WTC11 (cell line): ENCODE measurements around the gene CHRNA4. TPM values are rescaled to one million over a fixed set of nuclear protein-coding genes. Genes with fewer than 3 reads are reported as not detected.

Experiments
- ATAC-seq: fragments of 200-7000 bp; cut with Tn5 transposase; 2 replicates; pipeline ENCODE4 v1.10.0; 2021; ENCODE audit warnings: mild to moderate bottlenecking, moderate library complexity
- CTCF ChIA-PET: fragments of 300-600 bp; sonication (Branson Sonifier 250); formaldehyde crosslinking; loops from one replicate; lab custom pipeline; 2021; ENCODE audit warnings: antibody characterized with exemption; lab: Charles Lee
- POLR2A ChIA-PET: fragments of 350-600 bp; sonication (Branson Sonifier 250); formaldehyde crosslinking; loops from one replicate; lab custom pipeline; 2021; ENCODE audit warnings: antibody characterized with exemption; lab: Charles Lee
- DNase-seq: peaks from one replicate; pipeline ENCODE4 v3.0.0; 2021; ENCODE audit warnings: low spot score
- H3K27ac Mint-ChIP-seq: 2 replicates; pipeline ENCODE4 v1.8.0; 2021; ENCODE audit warnings: mixed read lengths
- H3K27me3 Mint-ChIP-seq: 2 replicates; pipeline ENCODE4 v1.8.0; 2021; ENCODE audit warnings: low read depth, mild to moderate bottlenecking, moderate library complexity, mixed read lengths
- H3K36me3 Mint-ChIP-seq: 2 replicates; pipeline ENCODE4 v1.8.0; 2021; ENCODE audit warnings: mixed read lengths
- H3K4me1 Mint-ChIP-seq: 2 replicates; pipeline ENCODE4 v1.8.0; 2022; ENCODE audit warnings: mixed read lengths
- H3K4me3 Mint-ChIP-seq: 2 replicates; pipeline ENCODE4 v1.8.0; 2021; ENCODE audit warnings: mild to moderate bottlenecking, moderate library complexity, mixed read lengths
- H3K9me3 Mint-ChIP-seq: 2 replicates; pipeline ENCODE4 v1.8.0; 2021; ENCODE audit warnings: mixed read lengths
- AR ChIP-seq: fragments of 250-450 bp; sonication (Bioruptor Pico); IDR thresholded peaks from 2 replicates; pipeline ENCODE4 v1.9.0; 2021; ENCODE audit warnings: mild to moderate bottlenecking
- ATF3 ChIP-seq: sonication (generic); formaldehyde crosslinking; conservative IDR thresholded peaks from 2 replicates; pipeline ENCODE4 v1.8.1; 2022; ENCODE audit warnings: mild to moderate bottlenecking, missing genetic modification reagents
- CTCF ChIP-seq: fragments of 200-600 bp; IDR thresholded peaks from 2 replicates; pipeline ENCODE4 v1.8.0; 2022; ENCODE audit warnings: antibody characterized with exemption
- ETV6 ChIP-seq: sonication (generic); formaldehyde crosslinking; IDR thresholded peaks from 2 replicates; pipeline ENCODE4 v1.8.1; 2022; ENCODE audit warnings: mild to moderate bottlenecking, missing genetic modification reagents
- FOXP1 ChIP-seq: sonication (generic); formaldehyde crosslinking; IDR thresholded peaks from 2 replicates; pipeline ENCODE4 v1.8.0; 2022; ENCODE audit warnings: missing genetic modification reagents, mild to moderate bottlenecking, moderate library complexity, borderline replicate concordance
- KAT7 ChIP-seq: sonication (generic); formaldehyde crosslinking; IDR thresholded peaks from 2 replicates; pipeline ENCODE4 v1.8.1; 2023; ENCODE audit warnings: missing genetic modification reagents, mild to moderate bottlenecking, borderline replicate concordance
- MXD4 ChIP-seq: fragments of 250-450 bp; sonication (Bioruptor Pico); IDR thresholded peaks from 2 replicates; pipeline ENCODE4 v1.8.0; 2021; ENCODE audit warnings: mild to moderate bottlenecking, moderate library complexity, borderline replicate concordance
- MYBL2 ChIP-seq: sonication (generic); formaldehyde crosslinking; IDR thresholded peaks from 2 replicates; pipeline ENCODE4 v1.8.1; 2023; ENCODE audit warnings: mild to moderate bottlenecking, moderate library complexity, missing genetic modification reagents
- NFATC4 ChIP-seq: fragments of 250-450 bp; sonication (Bioruptor Pico); IDR thresholded peaks from 2 replicates; pipeline ENCODE4 v1.9.0; 2021; ENCODE audit warnings: mild to moderate bottlenecking
- NFYB ChIP-seq: sonication (generic); formaldehyde crosslinking; conservative IDR thresholded peaks from 2 replicates; pipeline ENCODE4 v1.8.0; 2022; ENCODE audit warnings: low read depth, missing genetic modification reagents
- SOX15 ChIP-seq: fragments of 250-450 bp; sonication (Bioruptor Pico); IDR thresholded peaks from 2 replicates; pipeline ENCODE4 v1.9.0; 2021; ENCODE audit warnings: mild to moderate bottlenecking
- ZBTB21 ChIP-seq: sonication (generic); formaldehyde crosslinking; IDR thresholded peaks from 2 replicates; pipeline ENCODE4 v1.8.1; 2023; ENCODE audit warnings: mild to moderate bottlenecking, missing genetic modification reagents, borderline replicate concordance
- ZNF423 ChIP-seq: fragments of 250-450 bp; sonication (Bioruptor Pico); IDR thresholded peaks from 2 replicates; pipeline ENCODE4 v2.1.2; 2022; ENCODE audit warnings: mild to moderate bottlenecking, moderate library complexity
- ZNF671 ChIP-seq: fragments of 250-450 bp; sonication (Bioruptor Pico); IDR thresholded peaks from 2 replicates; pipeline ENCODE4 v1.8.0; 2021; ENCODE audit warnings: mild to moderate bottlenecking
- total RNA-seq: library from RNA; stranded (reverse); gene quantifications from 3 replicates; pipeline ENCODE4 v1.2.3, GENCODE V29; 2021
- TF ChIP-seq, protein P1 (sequence below): sonication (generic); formaldehyde crosslinking; conservative IDR thresholded peaks from 2 replicates; pipeline ENCODE4 v1.8.1; 2023; ENCODE audit warnings: mild to moderate bottlenecking, low read depth, missing genetic modification reagents, moderate library complexity

Gene CHRNA4
- total RNA-seq, 1 experiment from 2014 or later = 2.5 TPM

DNA sequence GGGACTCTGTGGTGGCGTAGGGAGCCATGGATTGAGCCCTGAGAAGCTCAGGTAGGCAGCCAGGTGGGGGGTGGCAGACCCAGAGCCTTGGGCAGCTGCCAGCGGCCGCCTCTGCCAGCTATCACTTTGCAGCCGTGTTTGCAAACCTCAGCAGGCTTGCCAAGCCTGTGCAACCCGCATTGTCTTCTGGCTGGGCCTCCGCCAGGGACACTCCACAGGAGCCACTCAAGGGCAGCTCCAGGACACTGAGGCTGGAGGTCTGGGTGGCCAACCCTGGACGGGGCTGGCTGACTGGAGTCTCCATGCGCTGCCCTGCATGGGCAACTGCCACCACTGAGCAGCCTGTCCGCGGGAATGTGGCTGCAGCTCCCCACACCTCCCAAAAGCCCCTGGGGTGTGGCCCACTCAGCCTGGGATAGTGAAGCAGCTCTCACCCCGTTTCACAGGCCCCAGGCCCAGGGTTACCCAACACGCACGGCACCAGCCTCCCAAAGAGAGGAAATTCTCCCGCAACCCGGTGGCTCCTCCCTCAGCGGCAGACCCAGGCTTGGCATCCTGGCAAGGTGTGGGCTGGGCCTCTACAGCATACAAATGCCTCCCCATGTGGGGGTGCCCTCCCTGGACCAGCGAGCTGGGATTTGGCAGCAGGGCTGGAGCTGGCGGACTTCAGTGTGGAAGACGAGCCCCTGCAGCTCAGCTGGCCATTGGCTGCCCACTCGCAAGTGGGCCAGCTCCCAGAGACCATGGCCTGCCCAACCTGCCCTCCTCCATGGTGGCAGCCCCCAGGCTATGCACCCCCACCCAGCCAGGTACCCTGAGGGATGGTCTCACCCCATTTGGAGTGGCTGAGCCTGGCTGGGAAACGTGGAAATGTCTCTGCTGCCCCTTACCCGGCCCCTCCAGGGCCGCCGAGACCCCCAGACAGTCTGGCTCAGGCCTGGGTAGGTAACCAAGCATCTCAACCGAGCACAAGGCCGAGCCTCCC is 2.9 kb downstream of the CHRNA4 start (continued):
- no peak for TF ChIP-seq CTCF

GRCh38 chr20:63356931-63357879 is 3.9 kb downstream of the CHRNA4 start:
- H3K36me3 Mint-ChIP-seq = no peaks in the 10 kb centered on the region
- H3K9me3 Mint-ChIP-seq = no peaks in the 10 kb centered on the region

GRCh38 chr20:63356511-63356910 is 4.6 kb downstream of the CHRNA4 start:
- peaks cover 3% of the 10 kb centered on the region for H3K27me3 Mint-ChIP-seq
- CTCF ChIA-PET = interaction anchor here (2.1 kb wide), 1 partner anchor 21 kb away, joined by 8 read pairs; no protein-coding TSS in a partner anchor
- TF ChIP-seq MXD4 (CRISPR knock-in tag) (no peak), ZNF423 (no peak), ETV6 (CRISPR knock-in tag) (no peak), FOXP1 (CRISPR knock-in tag) (no peak), ZBTB21 (no peak), NFYB (no peak), KAT7 (CRISPR knock-in tag) (no peak), ZNF671 (no peak), AR (CRISPR knock-in tag) (no peak)
- TF ChIP-seq, protein P1, sequence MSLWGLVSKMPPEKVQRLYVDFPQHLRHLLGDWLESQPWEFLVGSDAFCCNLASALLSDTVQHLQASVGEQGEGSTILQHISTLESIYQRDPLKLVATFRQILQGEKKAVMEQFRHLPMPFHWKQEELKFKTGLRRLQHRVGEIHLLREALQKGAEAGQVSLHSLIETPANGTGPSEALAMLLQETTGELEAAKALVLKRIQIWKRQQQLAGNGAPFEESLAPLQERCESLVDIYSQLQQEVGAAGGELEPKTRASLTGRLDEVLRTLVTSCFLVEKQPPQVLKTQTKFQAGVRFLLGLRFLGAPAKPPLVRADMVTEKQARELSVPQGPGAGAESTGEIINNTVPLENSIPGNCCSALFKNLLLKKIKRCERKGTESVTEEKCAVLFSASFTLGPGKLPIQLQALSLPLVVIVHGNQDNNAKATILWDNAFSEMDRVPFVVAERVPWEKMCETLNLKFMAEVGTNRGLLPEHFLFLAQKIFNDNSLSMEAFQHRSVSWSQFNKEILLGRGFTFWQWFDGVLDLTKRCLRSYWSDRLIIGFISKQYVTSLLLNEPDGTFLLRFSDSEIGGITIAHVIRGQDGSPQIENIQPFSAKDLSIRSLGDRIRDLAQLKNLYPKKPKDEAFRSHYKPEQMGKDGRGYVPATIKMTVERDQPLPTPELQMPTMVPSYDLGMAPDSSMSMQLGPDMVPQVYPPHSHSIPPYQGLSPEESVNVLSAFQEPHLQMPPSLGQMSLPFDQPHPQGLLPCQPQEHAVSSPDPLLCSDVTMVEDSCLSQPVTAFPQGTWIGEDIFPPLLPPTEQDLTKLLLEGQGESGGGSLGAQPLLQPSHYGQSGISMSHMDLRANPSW = no peak
- H3K9me3 Mint-ChIP-seq = no peaks in the 10 kb centered on the region
- H3K27ac Mint-ChIP-seq = no peak overlapping the region
- H3K4me3 Mint-ChIP-seq = no peak overlapping the region
- POLR2A ChIA-PET = no interaction called here
- DNase-seq (no peak), ATAC-seq (no peak)
- H3K4me1 Mint-ChIP-seq = peaks cover 8% of the 10 kb centered on the region
- H3K36me3 Mint-ChIP-seq = no peaks in the 10 kb centered on the region

More at GRCh38 chr20:63356931-63357879, 3.9 kb downstream of the CHRNA4 start:
- TF ChIP-seq MYBL2 = no peak
- no peak for TF ChIP-seq NFATC4 (CRISPR knock-in tag)
- no peak for TF ChIP-seq ATF3 (CRISPR knock-in tag)
- TF ChIP-seq SOX15 (CRISPR knock-in tag) = no peak
- ChIA-PET POLR2A (no interaction called here), CTCF (interaction anchor here (1.8 to 3.2 kb wide), 3 partner anchors 20 to 47 kb away, joined by 7 to 18 read pairs (median 8); no protein-coding TSS in a partner anchor)
- Mint-ChIP-seq H3K4me1 (peaks cover 7% of the 10 kb centered on the region), H3K27ac (no peak overlapping the region), H3K27me3 (peaks cover 3% of the 10 kb centered on the region), H3K4me3 (no peak overlapping the region)
- ATAC-seq = no peak
- no peak for DNase-seq
